Measurements from ENCODE around the gene RIN3. TPM values are rescaled to one million over a fixed set of nuclear protein-coding genes. Genes with fewer than 3 reads are reported as not detected.

The RIN3 gene
- total and polyA plus RNA-seq, 10 donors = 17.2 to 117 (median 75.7) TPM

- no peaks in the 10 kb centered on the region for H3K9me3 ChIP-seq
- TF ChIP-seq, protein P1, sequence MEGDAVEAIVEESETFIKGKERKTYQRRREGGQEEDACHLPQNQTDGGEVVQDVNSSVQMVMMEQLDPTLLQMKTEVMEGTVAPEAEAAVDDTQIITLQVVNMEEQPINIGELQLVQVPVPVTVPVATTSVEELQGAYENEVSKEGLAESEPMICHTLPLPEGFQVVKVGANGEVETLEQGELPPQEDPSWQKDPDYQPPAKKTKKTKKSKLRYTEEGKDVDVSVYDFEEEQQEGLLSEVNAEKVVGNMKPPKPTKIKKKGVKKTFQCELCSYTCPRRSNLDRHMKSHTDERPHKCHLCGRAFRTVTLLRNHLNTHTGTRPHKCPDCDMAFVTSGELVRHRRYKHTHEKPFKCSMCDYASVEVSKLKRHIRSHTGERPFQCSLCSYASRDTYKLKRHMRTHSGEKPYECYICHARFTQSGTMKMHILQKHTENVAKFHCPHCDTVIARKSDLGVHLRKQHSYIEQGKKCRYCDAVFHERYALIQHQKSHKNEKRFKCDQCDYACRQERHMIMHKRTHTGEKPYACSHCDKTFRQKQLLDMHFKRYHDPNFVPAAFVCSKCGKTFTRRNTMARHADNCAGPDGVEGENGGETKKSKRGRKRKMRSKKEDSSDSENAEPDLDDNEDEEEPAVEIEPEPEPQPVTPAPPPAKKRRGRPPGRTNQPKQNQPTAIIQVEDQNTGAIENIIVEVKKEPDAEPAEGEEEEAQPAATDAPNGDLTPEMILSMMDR (IDR thresholded peaks at IDR 0.05 in 8 of 11, conservative IDR thresholded peaks at IDR 0.05 in 3 of 11) = no peak
- TF ChIP-seq POLR2A (IDR thresholded peaks at IDR 0.05) = no peak
- no peak overlapping the region for H3K4me3 ChIP-seq
- no peaks in the 10 kb centered on the region for H3K27me3 ChIP-seq (replicated peaks in 1 of 7)
- intact Hi-C loops (cut with DNase I; ENCODE audit: low total_unique reads) = no loop called here
- H3K4me1 ChIP-seq = peaks cover 7 to 77% (median 25%) of the 10 kb centered on the region in 6 donors
- peak; percentile 60 for DNase-seq
- peak overlapping the region in 1 of 8 donors; percentile 90 for H3K27ac ChIP-seq
- WGBS, 5 donors = 72 to 90% (median 90%) methylated on average over 4 of the region's 4 CpGs
- peaks cover 0 to 26% (median 0%) of the 10 kb centered on the region in 6 donors for H3K36me3 ChIP-seq
Measured at GRCh38 chr14:92635031-92635430, 121.5 kb downstream of the RIN3 start.

DNA sequence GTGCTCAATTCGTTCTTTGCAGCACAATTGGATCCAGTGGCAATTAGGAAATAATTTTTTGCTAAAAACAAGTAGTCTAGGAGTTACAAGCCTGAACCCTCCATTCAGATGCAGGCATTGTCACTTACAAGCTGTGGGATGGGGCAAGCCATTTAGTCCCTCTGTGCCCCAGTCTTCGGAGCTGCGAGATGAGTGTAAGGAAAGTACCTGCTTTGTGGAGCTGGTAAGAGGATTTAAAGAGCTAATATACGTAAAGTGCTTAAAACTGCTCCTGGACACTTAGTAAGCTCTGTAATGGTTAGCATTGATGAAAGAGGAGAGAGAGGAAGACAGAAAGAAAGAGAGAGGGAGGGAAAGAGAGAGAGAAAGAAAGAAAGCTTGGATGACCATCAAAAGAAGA is 122.3 kb downstream of the RIN3 start:
- DNase-seq = peak; percentile 12
- Histone ChIP-seq H3K27me3 (replicated peaks in 1 of 7) (no peaks in the 10 kb centered on the region), H3K4me1 (peaks cover 7 to 69% (median 25%) of the 10 kb centered on the region in 6 donors), H3K9me3 (no peaks in the 10 kb centered on the region), H3K36me3 (peaks cover 0 to 29% (median 0%) of the 10 kb centered on the region in 6 donors), H3K4me3 (no peak overlapping the region), H3K27ac (no peak overlapping the region)
- 84 to 99% (median 96%) methylated on average over 4 of the region's 4 CpGs for WGBS, 5 donors
- intact Hi-C loops (cut with DNase I; ENCODE audit: low total_unique reads) = no loop called here
- TF ChIP-seq POLR2AphosphoS5 (IDR thresholded peaks at IDR 0.05) (no peak), POLR2A (IDR thresholded peaks at IDR 0.05) (no peak)
- TF ChIP-seq, protein P1 (IDR thresholded peaks at IDR 0.05 in 8 of 11, conservative IDR thresholded peaks at IDR 0.05 in 3 of 11) = no peak

GRCh38 chr14:92637228-92637627 is 123.6 kb downstream of the RIN3 start:
- H3K27ac ChIP-seq = no peak overlapping the region
- H3K27me3 ChIP-seq (replicated peaks in 1 of 7) = no peaks in the 10 kb centered on the region
- peaks cover 7 to 65% (median 26%) of the 10 kb centered on the region in 6 donors for H3K4me1 ChIP-seq
- 76 to 87% (median 80%) methylated on average over 7 of the region's 7 CpGs for WGBS, 5 donors
- TF ChIP-seq POLR2A (IDR thresholded peaks at IDR 0.05) (no peak), POLR2AphosphoS5 (IDR thresholded peaks at IDR 0.05) (no peak)
- TF ChIP-seq, protein P1 (IDR thresholded peaks at IDR 0.05 in 8 of 11, conservative IDR thresholded peaks at IDR 0.05 in 3 of 11) = no peak
- intact Hi-C loops (cut with DNase I; ENCODE audit: low total_unique reads) = no loop called here
- H3K4me3 ChIP-seq = no peak overlapping the region
- H3K9me3 ChIP-seq = no peaks in the 10 kb centered on the region
- peak; percentile 49 for DNase-seq
- peaks cover 0 to 42% (median 6%) of the 10 kb centered on the region in 6 donors for H3K36me3 ChIP-seq

DNA sequence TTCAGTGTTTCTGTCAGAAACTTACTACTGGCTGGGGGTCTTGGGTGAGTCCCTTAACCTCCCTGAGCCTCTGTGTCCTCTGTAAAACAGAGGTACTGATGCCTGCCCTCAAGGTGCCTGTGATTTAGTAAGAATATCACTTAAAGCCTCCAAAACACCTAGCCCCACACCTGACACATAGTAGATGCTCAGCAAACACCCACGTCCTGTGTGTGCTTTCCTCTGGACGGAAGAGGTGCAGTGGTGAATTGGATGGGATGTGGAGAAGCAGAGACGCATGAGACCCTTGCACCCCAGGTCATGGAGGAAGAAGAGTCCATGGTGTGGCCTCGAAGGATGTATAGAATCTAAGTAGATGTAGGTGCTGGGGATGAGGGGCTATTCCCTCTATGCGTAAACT is 124.3 kb downstream of the RIN3 start:
- 78 to 93% (median 85%) methylated on average over 5 of the region's 5 CpGs for WGBS, 5 donors
- TF ChIP-seq POLR2AphosphoS5 (IDR thresholded peaks at IDR 0.05) (no peak), POLR2A (IDR thresholded peaks at IDR 0.05) (no peak)
- Histone ChIP-seq H3K4me3 (no peak overlapping the region), H3K27ac (no peak overlapping the region), H3K27me3 (replicated peaks in 1 of 7) (no peaks in the 10 kb centered on the region), H3K4me1 (peaks cover 5 to 58% (median 20%) of the 10 kb centered on the region in 6 donors), H3K36me3 (peaks cover 0 to 49% (median 9%) of the 10 kb centered on the region in 6 donors), H3K9me3 (no peaks in the 10 kb centered on the region)
- DNase-seq = no peak
- intact Hi-C loops (cut with DNase I; ENCODE audit: low total_unique reads) = no loop called here

- H3K4me3 ChIP-seq = no peak overlapping the region
- no peaks in the 10 kb centered on the region for H3K27me3 ChIP-seq (replicated peaks in 1 of 7)
- peaks cover 0 to 53% (median 9%) of the 10 kb centered on the region in 6 donors for H3K36me3 ChIP-seq
- 82 to 93% (median 88%) methylated on average over 9 of the region's 9 CpGs for WGBS, 5 donors
- peaks cover 1 to 54% (median 16%) of the 10 kb centered on the region in 6 donors for H3K4me1 ChIP-seq
- intact Hi-C loops (cut with DNase I; ENCODE audit: low total_unique reads) = no loop called here
- DNase-seq = peak; percentile 55
- no peak overlapping the region for H3K27ac ChIP-seq
- no peak for TF ChIP-seq POLR2A (IDR thresholded peaks at IDR 0.05)
- TF ChIP-seq, protein P1 (IDR thresholded peaks at IDR 0.05 in 8 of 11, conservative IDR thresholded peaks at IDR 0.05 in 3 of 11) = no peak
- no peak for TF ChIP-seq POLR2AphosphoS5 (IDR thresholded peaks at IDR 0.05)
- no peaks in the 10 kb centered on the region for H3K9me3 ChIP-seq
Measured at GRCh38 chr14:92638266-92638665, 124.7 kb downstream of the RIN3 start.

All from spleen (tissue), 11 donors.